HG03521 (cell line): ENCODE results near the gene LACTBL1.

Experiments used
- ATAC-seq: cut with Tn5 transposase; IDR thresholded peaks from one replicate; pipeline ENCODE4 v1.9.1; 2021; ENCODE audit warnings: mild to moderate bottlenecking, moderate library complexity; ENCODE audit not compliant: unreplicated experiment

Gene LACTBL1

GRCh38 chr1:22976461-22977243, 4.0 kb upstream of the LACTBL1 start:
- ATAC-seq, result no peak

- ATAC-seq, result no peak
Measured at GRCh38 chr1:22976127-22976460, 3.4 kb upstream of the LACTBL1 start.

DNA sequence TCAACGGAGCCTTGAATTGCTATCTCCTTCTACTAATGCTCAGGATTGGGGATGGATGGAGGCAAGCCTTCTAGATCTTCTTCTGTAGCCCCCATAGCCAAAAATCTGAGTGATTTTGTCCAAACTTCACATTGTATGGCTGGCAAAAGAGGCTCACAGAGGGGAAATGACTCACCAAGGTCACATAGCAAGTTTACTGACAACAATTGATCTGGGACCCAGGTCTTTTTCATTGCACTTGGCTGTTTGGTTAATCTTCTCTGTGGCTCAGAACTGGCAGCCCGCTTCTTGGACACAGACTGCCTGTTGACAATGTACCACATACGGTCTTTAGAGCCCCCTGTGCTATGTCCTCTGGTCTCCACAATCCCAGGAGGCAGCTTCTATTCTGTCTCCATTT, 3.0 kb upstream of the LACTBL1 start:
- no peak for ATAC-seq

DNA sequence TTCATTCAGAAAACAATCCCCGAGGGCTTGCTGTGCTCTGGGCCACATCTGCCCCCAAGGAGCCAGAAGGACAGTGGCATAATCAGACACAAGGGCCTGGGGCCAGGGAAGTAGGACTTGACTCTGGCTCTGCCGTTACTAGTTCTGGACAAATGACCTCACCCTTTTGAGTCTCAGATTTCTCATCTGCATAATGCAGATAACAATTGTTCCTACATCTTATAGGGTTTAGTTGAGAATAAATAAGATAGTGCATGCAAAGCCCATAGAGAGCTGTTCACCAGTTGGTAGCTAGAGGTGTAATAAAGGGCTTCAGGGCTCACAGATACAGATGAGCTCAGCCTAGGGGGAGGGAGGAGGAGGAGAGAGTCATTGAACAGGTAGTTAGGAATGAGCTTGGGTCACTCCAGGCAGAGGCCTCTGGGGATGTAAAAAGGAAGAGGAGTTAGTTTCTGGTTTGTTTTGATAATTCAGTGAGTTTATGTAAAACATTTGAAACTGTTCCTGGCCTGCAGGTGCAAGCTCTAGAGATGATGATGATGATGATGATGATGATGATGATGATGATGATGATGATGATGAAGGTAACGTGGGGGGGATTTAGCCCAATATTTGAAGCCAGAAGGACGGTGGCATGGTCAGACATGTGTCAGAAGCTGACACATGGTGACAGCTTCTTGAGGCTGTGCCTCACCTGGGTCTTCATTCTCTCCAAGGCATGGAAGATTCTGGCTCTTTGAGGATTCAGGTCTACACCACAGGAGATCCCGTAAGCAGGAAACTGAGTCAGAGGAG, 858 bp downstream of the LACTBL1 start:
- no peak for ATAC-seq

DNA sequence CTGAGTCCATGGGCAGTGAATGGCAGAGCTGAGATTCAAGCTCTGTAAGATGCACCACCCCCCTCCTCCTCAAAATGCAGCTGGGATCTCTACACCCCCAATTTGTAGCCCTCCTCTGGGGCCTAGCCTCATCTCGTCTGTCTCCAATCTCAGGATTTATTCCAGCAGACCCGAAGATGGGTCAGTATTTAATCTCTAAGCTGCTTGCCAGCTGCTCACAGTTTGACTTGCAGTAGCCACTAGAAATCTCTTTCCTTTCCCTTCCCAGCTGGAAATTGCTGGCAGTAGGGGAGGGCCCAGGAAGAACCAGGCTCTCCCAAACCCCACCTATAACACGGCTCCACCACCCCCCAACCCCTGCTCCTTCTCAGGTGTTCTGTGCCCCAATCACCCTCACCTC, 1.5 kb downstream of the LACTBL1 start:
- no peak for ATAC-seq

- no peak for ATAC-seq
Measured at GRCh38 chr1:22970096-22970495, 2.6 kb downstream of the LACTBL1 start.

- ATAC-seq, result no peak
Measured at GRCh38 chr1:22969304-22969709, 3.4 kb downstream of the LACTBL1 start.

- no peak for ATAC-seq
Measured at GRCh38 chr1:22967833-22968232, 4.8 kb downstream of the LACTBL1 start.

- ATAC-seq, result no peak
Measured at GRCh38 chr1:22966309-22966708, 6.4 kb downstream of the LACTBL1 start.

DNA sequence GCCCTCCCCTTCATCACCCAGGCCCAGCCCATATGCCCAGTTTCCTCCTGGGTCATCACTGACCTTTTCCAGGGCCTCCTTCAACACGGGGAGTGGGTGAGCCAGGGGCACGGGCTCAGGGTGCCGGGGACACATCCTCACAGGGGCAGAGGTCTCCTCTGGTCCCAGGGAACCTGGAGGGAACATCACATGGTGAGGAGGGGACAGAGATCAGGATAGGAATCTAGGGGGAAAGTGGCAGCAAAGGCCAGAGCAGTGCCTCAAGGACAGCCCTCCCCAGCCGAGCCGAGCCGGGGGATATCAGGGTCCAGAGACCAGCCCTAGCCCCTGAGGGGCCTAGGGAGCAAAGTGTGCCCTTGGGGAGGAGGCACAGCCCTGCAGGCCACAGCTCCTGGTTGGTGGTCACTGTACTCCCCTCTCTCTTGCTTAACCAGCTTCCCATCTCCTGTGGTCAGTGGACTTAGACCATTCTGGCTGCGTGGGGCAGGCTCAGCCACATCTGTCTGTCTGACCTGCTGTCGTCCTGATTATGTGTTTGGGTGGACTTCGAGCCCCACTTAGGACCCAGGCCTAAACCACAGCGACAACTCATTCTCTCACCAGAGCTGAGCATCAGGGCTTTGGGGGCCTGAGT, 9.5 kb downstream of the LACTBL1 start:
- ATAC-seq, result no peak

- ATAC-seq, result no peak
Measured at GRCh38 chr1:22962558-22962957, 10.1 kb downstream of the LACTBL1 start.

DNA sequence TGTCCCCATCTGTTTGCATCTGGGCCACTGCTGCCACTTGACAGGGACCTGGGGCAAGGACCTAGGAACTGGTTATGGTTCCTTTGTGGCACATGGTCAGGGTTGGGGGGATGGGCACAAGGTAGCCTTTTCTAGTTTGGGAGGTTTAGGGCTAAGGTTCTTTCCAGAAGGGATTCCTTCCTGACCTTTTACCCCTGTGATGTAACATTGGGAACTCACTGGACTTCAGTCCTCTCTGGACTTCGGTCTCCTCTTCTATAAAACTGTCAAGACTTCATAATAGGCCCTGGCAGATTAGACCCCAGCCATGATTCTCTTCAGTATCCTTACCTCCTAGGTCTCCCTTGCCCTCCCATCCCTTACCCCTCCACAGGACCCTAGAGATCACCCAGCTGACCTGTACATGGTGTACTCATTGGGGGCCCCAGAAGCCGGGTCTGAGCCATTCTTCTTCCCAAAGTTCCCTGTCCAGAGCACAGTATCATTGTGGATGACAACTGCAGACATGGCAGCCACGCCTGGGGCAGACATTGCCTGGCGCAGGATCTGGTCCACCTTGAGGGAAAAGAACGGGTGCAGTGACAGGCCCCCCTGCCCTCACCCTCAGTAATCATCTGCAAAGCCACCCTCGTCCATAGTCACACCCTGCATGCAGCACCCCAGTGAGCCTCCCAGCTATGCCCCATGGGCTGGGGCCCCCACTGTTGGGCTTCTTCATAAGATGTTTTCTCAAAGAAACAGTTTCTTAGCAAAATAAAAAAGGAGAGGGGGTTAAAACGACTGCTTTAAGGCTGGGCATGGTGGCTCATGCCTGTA, 12.9 kb downstream of the LACTBL1 start:
- ATAC-seq, result no peak

GRCh38 chr1:22958556-22958955, 14.1 kb downstream of the LACTBL1 start:
- ATAC-seq, result no peak

GRCh38 chr1:22957066-22957465, 15.6 kb downstream of the LACTBL1 start:
- no peak for ATAC-seq

- no peak for ATAC-seq
Measured at GRCh38 chr1:22955146-22955545, 17.5 kb downstream of the LACTBL1 start.

- ATAC-seq, result no peak
Measured at GRCh38 chr1:22953740-22954141, 18.9 kb downstream of the LACTBL1 start.

DNA sequence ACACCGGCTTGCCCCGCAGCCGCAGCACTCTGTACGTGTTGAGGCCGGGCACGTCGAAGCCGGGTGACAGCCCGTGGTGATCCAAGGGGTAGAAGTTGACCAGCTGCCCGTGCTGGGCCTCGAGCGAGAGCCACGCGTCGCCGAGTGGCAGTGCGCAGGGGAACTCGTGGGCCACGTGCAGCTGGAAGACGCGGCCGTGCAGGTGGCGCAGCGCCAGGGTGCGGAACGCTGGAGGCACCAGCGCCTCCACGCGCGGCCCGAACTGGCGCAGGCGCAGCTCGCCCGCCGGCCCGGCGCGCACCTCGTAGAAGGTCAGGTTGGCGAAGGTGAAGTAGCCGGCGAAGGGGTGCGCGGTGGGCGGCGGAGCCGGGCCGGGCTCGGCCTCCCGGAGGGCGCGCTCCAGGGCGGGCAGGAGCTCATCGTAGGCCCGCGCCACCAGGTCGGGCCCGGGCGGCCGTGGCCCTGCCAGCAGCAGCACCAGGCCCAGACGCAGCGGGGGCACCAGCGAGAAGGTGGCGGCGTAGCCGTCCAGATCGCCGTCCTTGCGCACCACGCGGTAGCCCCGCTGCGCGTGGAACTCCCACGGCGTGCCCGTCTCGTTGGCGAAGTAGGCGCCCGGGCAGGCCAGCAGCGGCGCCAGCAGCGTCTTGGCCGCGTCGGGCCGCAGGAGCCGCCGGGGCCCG, 19.5 kb downstream of the LACTBL1 start:
- no peak for ATAC-seq

DNA sequence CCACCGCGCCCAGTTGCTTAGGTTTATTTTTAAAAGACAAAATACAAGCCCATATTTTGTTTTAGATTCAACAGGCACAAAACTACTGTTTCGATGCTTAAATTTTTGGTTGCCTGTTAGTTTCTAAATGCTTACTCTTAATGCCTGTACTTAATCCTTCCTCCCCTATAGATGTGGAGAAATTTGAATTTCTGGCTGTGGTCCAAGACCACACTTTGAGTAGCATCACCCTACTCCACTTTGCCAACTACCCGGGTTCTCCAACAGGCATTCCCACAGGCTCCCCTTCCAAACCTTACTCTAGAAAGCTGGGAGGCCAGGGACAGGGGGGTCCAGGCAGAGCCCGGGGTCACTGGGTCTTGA, 20.0 kb downstream of the LACTBL1 start:
- no peak for ATAC-seq

- ATAC-seq, result no peak
Measured at GRCh38 chr1:22951796-22952195, 20.9 kb downstream of the LACTBL1 start.

DNA sequence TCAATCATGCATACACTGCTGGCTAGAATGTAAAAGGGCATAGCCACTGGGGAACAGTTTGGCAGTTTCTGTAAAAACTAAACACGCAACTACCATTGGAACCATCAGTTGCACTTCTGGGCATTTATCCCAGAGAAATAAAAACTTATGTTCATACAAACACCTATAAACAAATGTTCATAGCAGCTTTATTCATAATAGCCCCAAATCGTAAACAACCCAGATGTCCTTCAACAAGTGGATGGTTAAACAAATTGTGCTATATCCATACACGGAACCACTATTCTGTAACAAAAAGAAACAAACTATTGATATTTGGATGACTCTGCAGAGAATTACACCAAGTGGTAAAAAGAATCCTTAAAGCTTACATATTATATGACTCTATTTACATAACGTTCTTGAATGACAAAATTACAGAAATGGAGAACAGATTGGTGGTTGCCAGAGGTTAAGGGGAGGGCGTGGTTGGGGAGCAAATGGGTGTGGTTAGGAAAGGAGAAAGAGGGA, 22.8 kb downstream of the LACTBL1 start:
- ATAC-seq, result no peak
